Astrocyte (in vitro differentiated cells and primary cell): Measurements from ENCODE around the gene FLYWCH1. TPM values are rescaled to one million over a fixed set of nuclear protein-coding genes. Genes with fewer than 3 reads are reported as not detected.

Experiments
- DNase-seq: peaks from one replicate; pipeline ENCODE4 v3.0.0-alpha.2; 2010; ENCODE audit warnings: low read depth
- FAIRE-seq: peaks from 2 replicates; lab custom pipeline; 2011; peaks lifted over from hg19 to GRCh38; lab: Jason Lieb, UNC
- H2AFZ ChIP-seq: 2 replicates; pipeline ENCODE4 v1.6.0; 2012; ENCODE audit warnings: low read depth, low read length, inconsistent platforms
- H3K27ac ChIP-seq: 2 replicates; pipeline ENCODE4 v1.5.1; 2011; ENCODE audit warnings: low read depth, low read length, inconsistent platforms
- H3K27me3 ChIP-seq: 2 replicates; pipeline ENCODE4 v1.6.0; 2011; ENCODE audit warnings: low read length, inconsistent platforms; ENCODE audit not compliant: insufficient read depth
- H3K36me3 ChIP-seq: 2 replicates; pipeline ENCODE4 v1.5.1; 2011; ENCODE audit warnings: low read length, inconsistent platforms; ENCODE audit not compliant: insufficient read depth
- H3K4me1 ChIP-seq: 2 replicates; pipeline ENCODE4 v1.5.1; 2011; ENCODE audit warnings: low read length, inconsistent platforms; ENCODE audit not compliant: insufficient read depth
- H3K4me2 ChIP-seq: 2 replicates; pipeline ENCODE4 v1.6.0; 2012; ENCODE audit warnings: low read length, inconsistent platforms
- H3K4me3 ChIP-seq: 2 replicates; pipeline ENCODE4 v1.5.1; 2011; ENCODE audit warnings: low read depth, mild to moderate bottlenecking, low read length, inconsistent platforms; ENCODE audit not compliant: insufficient read depth
- H3K79me2 ChIP-seq: 2 replicates; pipeline ENCODE4 v1.6.0; 2012; ENCODE audit warnings: mild to moderate bottlenecking, low read length, inconsistent platforms; ENCODE audit not compliant: insufficient read depth
- H3K9ac ChIP-seq: 2 replicates; pipeline ENCODE4 v1.6.0; 2012; ENCODE audit warnings: mild to moderate bottlenecking, low read length, inconsistent platforms
- H3K9me3 ChIP-seq: 2 replicates; pipeline ENCODE4 v1.5.1; 2012; ENCODE audit warnings: low read depth, mild to moderate bottlenecking, low read length, inconsistent platforms; ENCODE audit not compliant: insufficient read depth
- H4K20me1 ChIP-seq: 2 replicates; pipeline ENCODE4 v1.6.0; 2012; ENCODE audit warnings: low read length, inconsistent platforms; ENCODE audit not compliant: insufficient read depth
- H3K27ac Mint-ChIP-seq: one replicate; pipeline ENCODE4 v1.8.0; 2021; ENCODE audit warnings: mild to moderate bottlenecking, mixed read lengths; ENCODE audit not compliant: unreplicated experiment
- H3K27me3 Mint-ChIP-seq: one replicate; pipeline ENCODE4 v1.8.0; 2021; ENCODE audit warnings: low read depth, mixed read lengths; ENCODE audit not compliant: unreplicated experiment
- H3K36me3 Mint-ChIP-seq: one replicate; pipeline ENCODE4 v1.8.0; 2021; ENCODE audit warnings: low read depth, mixed read lengths; ENCODE audit not compliant: unreplicated experiment
- H3K4me1 Mint-ChIP-seq: one replicate; pipeline ENCODE4 v1.8.0; 2021; ENCODE audit warnings: low read depth, mixed read lengths; ENCODE audit not compliant: unreplicated experiment
- H3K4me3 Mint-ChIP-seq: one replicate; pipeline ENCODE4 v1.8.0; 2021; ENCODE audit warnings: mild to moderate bottlenecking, moderate library complexity, mixed read lengths; ENCODE audit not compliant: unreplicated experiment
- H3K9me3 Mint-ChIP-seq: one replicate; pipeline ENCODE4 v1.8.0; 2021; ENCODE audit warnings: mild to moderate bottlenecking, mixed read lengths; ENCODE audit not compliant: unreplicated experiment
- EZH2 ChIP-seq: IDR thresholded peaks from 2 replicates; pipeline ENCODE4 v1.6.1; 2012; ENCODE audit warnings: mild to moderate bottlenecking, low read length, inconsistent platforms; ENCODE audit not compliant: insufficient read depth
- total RNA-seq: library from RNA; stranded (reverse); gene quantifications from 2 replicates; pipeline ENCODE4 v1.2.1, GENCODE V29; 2021
- TF ChIP-seq, protein P1 (sequence below): IDR thresholded peaks from 2 replicates; pipeline ENCODE4 v1.5.1; 2011; ENCODE audit warnings: low read depth, mild to moderate bottlenecking, inconsistent platforms, low read length, moderate library complexity; ENCODE audit not compliant: insufficient read depth

FLYWCH1 gene
- total RNA-seq, 1 donor from 2014 or later: 58.9 TPM

DNA sequence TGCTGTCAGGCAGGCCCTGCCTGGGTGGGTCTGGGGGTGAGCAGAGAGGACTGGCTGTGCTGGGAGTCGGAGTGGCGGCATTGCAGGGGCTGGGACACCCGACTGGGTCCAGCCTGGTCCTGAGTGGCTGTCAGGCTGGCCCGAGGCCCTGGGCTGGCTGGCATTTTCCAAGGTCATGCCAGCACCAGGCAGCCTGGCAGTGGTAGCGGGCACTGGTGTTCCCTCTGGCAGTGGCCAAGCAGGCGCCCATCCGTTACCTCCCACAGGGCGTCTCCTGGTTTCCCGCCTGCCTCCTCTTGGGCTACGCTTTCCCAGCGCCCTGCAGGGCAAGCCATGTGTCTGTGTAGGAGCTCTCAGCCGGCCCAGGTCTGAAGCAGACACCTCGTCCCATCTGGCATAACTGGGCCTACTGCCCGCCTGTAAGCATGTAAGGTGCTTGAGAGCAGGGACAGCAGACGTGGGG, 74.2 kb downstream of the FLYWCH1 start:
- no peaks in the 10 kb centered on the region for H3K36me3 Mint-ChIP-seq
- Histone ChIP-seq H4K20me1 (no peaks in the 10 kb centered on the region), H3K36me3 (no peaks in the 10 kb centered on the region), H3K9me3 (no peaks in the 10 kb centered on the region), H3K27ac (no peak overlapping the region), H3K4me1 (peaks cover 8% of the 10 kb centered on the region), H3K79me2 (no peaks in the 10 kb centered on the region), H2AFZ (no peak overlapping the region), H3K9ac (no peak overlapping the region), H3K27me3 (peaks cover 6% of the 10 kb centered on the region), H3K4me3 (no peak overlapping the region), H3K4me2 (no peak overlapping the region)
- TF ChIP-seq EZH2: no peak
- TF ChIP-seq, protein P1, sequence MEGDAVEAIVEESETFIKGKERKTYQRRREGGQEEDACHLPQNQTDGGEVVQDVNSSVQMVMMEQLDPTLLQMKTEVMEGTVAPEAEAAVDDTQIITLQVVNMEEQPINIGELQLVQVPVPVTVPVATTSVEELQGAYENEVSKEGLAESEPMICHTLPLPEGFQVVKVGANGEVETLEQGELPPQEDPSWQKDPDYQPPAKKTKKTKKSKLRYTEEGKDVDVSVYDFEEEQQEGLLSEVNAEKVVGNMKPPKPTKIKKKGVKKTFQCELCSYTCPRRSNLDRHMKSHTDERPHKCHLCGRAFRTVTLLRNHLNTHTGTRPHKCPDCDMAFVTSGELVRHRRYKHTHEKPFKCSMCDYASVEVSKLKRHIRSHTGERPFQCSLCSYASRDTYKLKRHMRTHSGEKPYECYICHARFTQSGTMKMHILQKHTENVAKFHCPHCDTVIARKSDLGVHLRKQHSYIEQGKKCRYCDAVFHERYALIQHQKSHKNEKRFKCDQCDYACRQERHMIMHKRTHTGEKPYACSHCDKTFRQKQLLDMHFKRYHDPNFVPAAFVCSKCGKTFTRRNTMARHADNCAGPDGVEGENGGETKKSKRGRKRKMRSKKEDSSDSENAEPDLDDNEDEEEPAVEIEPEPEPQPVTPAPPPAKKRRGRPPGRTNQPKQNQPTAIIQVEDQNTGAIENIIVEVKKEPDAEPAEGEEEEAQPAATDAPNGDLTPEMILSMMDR: no peak
- FAIRE-seq (no peak), DNase-seq (no peak)
- H3K4me1 Mint-ChIP-seq: peaks cover 3% of the 10 kb centered on the region
- H3K27ac Mint-ChIP-seq: no peak overlapping the region
- H3K27me3 Mint-ChIP-seq: peaks cover 15% of the 10 kb centered on the region
- no peak overlapping the region for H3K4me3 Mint-ChIP-seq
- H3K9me3 Mint-ChIP-seq: no peaks in the 10 kb centered on the region

- TF ChIP-seq, protein P1: no peak
- TF ChIP-seq EZH2: no peak
Measured at GRCh38 chr16:2986623-2987188, 75.0 kb downstream of the FLYWCH1 start.

DNA sequence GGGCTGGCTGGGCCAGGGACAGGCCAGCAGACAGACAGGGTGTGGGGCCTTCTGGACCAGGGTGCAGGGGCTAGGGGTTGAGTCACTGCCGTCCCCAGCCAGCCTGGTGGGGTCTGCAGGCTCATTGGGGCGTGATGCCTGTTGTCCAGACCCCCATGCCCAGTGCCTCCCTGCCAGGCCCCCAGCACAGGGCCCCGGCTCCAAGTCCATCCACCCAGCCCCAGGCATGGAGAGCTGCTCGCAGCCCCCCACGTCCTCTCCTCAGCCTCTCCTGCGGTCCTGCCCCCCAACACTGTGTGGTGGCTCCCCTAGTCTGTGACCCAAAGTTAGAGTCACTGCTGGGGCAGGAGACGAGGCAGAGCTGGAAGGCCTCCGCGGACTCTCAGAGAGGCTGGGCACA, 75.6 kb downstream of the FLYWCH1 start:
- no peaks in the 10 kb centered on the region for H3K79me2 ChIP-seq
- H3K27me3 ChIP-seq: peaks cover 6% of the 10 kb centered on the region
- Mint-ChIP-seq H3K4me3 (no peak overlapping the region), H3K27ac (no peak overlapping the region), H3K4me1 (peaks cover 1% of the 10 kb centered on the region), H3K27me3 (peaks cover 21% of the 10 kb centered on the region), H3K9me3 (no peaks in the 10 kb centered on the region), H3K36me3 (no peaks in the 10 kb centered on the region)
- H2AFZ ChIP-seq: no peak overlapping the region
- TF ChIP-seq, protein P1: no peak
- TF ChIP-seq EZH2: no peak
- no peaks in the 10 kb centered on the region for H4K20me1 ChIP-seq
- H3K9ac ChIP-seq: no peak overlapping the region
- FAIRE-seq (no peak), DNase-seq (no peak)
- H3K27ac ChIP-seq: no peak overlapping the region
- H3K4me2 ChIP-seq: no peak overlapping the region
- H3K9me3 ChIP-seq: no peaks in the 10 kb centered on the region
- no peaks in the 10 kb centered on the region for H3K36me3 ChIP-seq
- H3K4me3 ChIP-seq: no peak overlapping the region
- no peaks in the 10 kb centered on the region for H3K4me1 ChIP-seq

More at GRCh38 chr16:2986623-2987188, 75.0 kb downstream of the FLYWCH1 start:
- H3K27ac Mint-ChIP-seq: no peak overlapping the region
- Histone ChIP-seq H3K9me3 (no peaks in the 10 kb centered on the region), H3K36me3 (no peaks in the 10 kb centered on the region), H3K27ac (no peak overlapping the region), H3K4me2 (no peak overlapping the region), H3K79me2 (no peaks in the 10 kb centered on the region), H3K27me3 (peaks cover 6% of the 10 kb centered on the region), H3K4me1 (no peaks in the 10 kb centered on the region), H3K9ac (no peak overlapping the region), H4K20me1 (no peaks in the 10 kb centered on the region), H2AFZ (no peak overlapping the region), H3K4me3 (no peak overlapping the region)
- no peaks in the 10 kb centered on the region for H3K36me3 Mint-ChIP-seq
- H3K4me1 Mint-ChIP-seq: peaks cover 2% of the 10 kb centered on the region
- no peaks in the 10 kb centered on the region for H3K9me3 Mint-ChIP-seq
- DNase-seq (no peak), FAIRE-seq (no peak)
- no peak overlapping the region for H3K4me3 Mint-ChIP-seq
- peaks cover 17% of the 10 kb centered on the region for H3K27me3 Mint-ChIP-seq
